NCI-H524 (cell line): ENCODE data around the gene VANGL2.

ENCODE experiments used
- DNase-seq, 2 experiments: peaks; one replicate each; lab custom pipeline; 2025; lab: John Stamatoyannopoulos, UW

VANGL2 gene

GRCh38 chr1:160428655-160429054, 28.3 kb downstream of the VANGL2 start:
- no peak for DNase-seq

GRCh38 chr1:160429125-160429561, 28.8 kb downstream of the VANGL2 start:
- DNase-seq = no peak

GRCh38 chr1:160429702-160430535, 29.6 kb downstream of the VANGL2 start:
- no peak for DNase-seq

- DNase-seq = no peak
Observed at GRCh38 chr1:160431006-160431405, 30.6 kb downstream of the VANGL2 start.

- no peak for DNase-seq
Observed at GRCh38 chr1:160431571-160431970, 31.2 kb downstream of the VANGL2 start.

- no peak for DNase-seq
Observed at GRCh38 chr1:160432371-160432786, 32.0 kb downstream of the VANGL2 start.

- DNase-seq = no peak
Observed at GRCh38 chr1:160436966-160437365, 36.6 kb downstream of the VANGL2 start.

GRCh38 chr1:160437432-160438316, 37.3 kb downstream of the VANGL2 start:
- no peak for DNase-seq

- no peak for DNase-seq
Observed at GRCh38 chr1:160438317-160438918, 38.1 kb downstream of the VANGL2 start.

- no peak for DNase-seq
Observed at GRCh38 chr1:160438935-160439334, 38.6 kb downstream of the VANGL2 start.

- no peak for DNase-seq
Observed at GRCh38 chr1:160439718-160440117, 39.4 kb downstream of the VANGL2 start.

- DNase-seq = no peak
Observed at GRCh38 chr1:160446945-160447600, 46.7 kb downstream of the VANGL2 start.

GRCh38 chr1:160449494-160449893, 49.1 kb downstream of the VANGL2 start:
- no peak for DNase-seq

GRCh38 chr1:160451119-160451858, 50.9 kb downstream of the VANGL2 start:
- no peak for DNase-seq

- DNase-seq = no peak
Observed at GRCh38 chr1:160451859-160452232, 51.5 kb downstream of the VANGL2 start.

GRCh38 chr1:160453443-160453842, 53.1 kb downstream of the VANGL2 start:
- no peak for DNase-seq

GRCh38 chr1:160454371-160455152, 54.2 kb downstream of the VANGL2 start:
- no peak for DNase-seq

GRCh38 chr1:160455153-160455517, 54.8 kb downstream of the VANGL2 start:
- DNase-seq = no peak

- DNase-seq = no peak
Observed at GRCh38 chr1:160459056-160459455, 58.7 kb downstream of the VANGL2 start.

GRCh38 chr1:160459687-160460086, 59.3 kb downstream of the VANGL2 start:
- DNase-seq = no peak
